Measurements from ENCODE around the gene ZNF385C. TPM values are rescaled to one million over a fixed set of nuclear protein-coding genes. Genes with fewer than 3 reads are reported as not detected.
A peak's percentile ranks its signal among the peaks of the same experiment; 100 is the strongest.
"Not testable (repeated sequence)": the region's sequence is repeated elsewhere in the genome, so short reads cannot be mapped to it uniquely, and the experiment has no call there.

The ZNF385C gene, protein sequence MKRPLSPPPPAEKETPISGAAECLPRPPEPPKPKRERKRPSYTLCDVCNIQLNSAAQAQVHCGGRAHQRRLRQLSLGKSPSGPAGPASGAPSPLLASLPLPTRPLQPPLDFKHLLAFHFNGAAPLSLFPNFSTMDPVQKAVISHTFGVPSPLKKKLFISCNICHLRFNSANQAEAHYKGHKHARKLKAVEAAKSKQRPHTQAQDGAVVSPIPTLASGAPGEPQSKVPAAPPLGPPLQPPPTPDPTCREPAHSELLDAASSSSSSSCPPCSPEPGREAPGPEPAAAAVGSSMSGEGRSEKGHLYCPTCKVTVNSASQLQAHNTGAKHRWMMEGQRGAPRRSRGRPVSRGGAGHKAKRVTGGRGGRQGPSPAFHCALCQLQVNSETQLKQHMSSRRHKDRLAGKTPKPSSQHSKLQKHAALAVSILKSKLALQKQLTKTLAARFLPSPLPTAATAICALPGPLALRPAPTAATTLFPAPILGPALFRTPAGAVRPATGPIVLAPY
- polyA plus RNA-seq = under 1 TPM; 0.12 to 0.24 TPM

DNA sequence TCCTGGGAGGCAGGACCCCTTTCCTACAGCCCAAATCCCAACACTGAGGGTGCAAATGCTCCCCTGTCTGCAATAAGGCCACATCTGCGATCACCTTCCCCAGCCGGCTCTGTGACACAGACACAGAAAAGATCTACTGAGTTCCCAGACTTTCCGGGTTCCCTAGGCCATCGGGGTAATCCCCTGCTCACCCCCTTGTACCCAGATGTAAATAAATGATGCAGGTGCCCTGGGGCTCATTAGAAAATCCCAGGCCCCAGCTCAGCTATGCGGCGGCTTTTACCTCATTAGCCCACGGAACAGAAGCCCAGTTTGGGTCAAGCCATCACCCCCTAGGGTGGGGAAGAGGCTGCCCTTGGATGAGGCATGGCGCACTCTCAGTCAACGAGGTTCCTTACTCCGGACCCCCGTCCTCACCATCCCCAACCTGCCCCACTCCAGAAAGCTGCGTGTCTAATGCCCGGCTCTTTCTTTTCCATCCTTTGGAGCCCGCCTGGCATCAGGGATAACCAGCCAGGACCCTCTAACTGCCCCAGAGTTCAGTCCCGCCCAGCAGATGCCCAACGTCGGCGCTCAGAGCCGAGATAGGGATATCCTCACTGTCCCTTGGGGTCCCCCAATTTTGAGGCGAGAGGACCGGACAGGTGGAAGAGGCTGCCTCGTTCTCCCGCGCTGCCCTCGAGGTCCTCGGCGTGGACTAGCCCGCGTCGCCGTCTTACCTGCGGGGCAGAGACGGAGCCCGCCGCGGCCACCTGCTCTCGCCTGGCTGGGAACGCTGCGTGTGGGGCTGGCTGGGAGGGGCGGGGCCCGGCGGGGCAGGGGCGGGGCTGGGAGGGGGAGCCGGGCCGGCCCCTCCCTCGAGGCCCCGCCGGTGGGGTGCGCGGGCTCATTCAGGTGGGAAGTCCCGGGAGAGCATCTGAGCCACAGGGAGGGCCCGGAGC is at the start of gene ZNF385C:
Gene ZNF385C, minus strand, starts transcription at position 783 of the 941 bp plus-strand sequence. CDS start 35,417 bp downstream, outside the sequence.
- H3K4me3 ChIP-seq (ENCODE audit: low read depth in 1 of 2, low read length in 2 of 2) = peak within 1 kb of the TSS; percentile 9 to 15
- peaks cover 0 to 4% of the 10 kb centered on the region in 2 donors for H3K27me3 ChIP-seq (ENCODE audit: control insufficient read depth in 1 of 2, insufficient read depth in 2 of 2, low read length in 2 of 2)
- 8% methylated on average over 50 to 52 of the region's 52 CpGs for WGBS, 2 donors
- H3K4me1 ChIP-seq (ENCODE audit: control insufficient read depth in 2 of 2, insufficient read depth in 2 of 2, low read length in 1 of 2) = peaks cover 4 to 8% of the 10 kb centered on the region in 2 donors
- no peaks in the 10 kb centered on the region for H3K9me3 ChIP-seq (ENCODE audit: control insufficient read depth in 2 of 2, insufficient read depth in 1 of 2, low read depth in 1 of 2, low read length in 1 of 2)
- H3K27ac ChIP-seq (ENCODE audit: low read depth in 2 of 2, low read length in 1 of 2) = no peak within 1 kb of the TSS
- H3K36me3 ChIP-seq (ENCODE audit: control insufficient read depth in 2 of 2, insufficient read depth in 2 of 2, low read length in 1 of 2) = no peaks in the 10 kb centered on the region

DNA sequence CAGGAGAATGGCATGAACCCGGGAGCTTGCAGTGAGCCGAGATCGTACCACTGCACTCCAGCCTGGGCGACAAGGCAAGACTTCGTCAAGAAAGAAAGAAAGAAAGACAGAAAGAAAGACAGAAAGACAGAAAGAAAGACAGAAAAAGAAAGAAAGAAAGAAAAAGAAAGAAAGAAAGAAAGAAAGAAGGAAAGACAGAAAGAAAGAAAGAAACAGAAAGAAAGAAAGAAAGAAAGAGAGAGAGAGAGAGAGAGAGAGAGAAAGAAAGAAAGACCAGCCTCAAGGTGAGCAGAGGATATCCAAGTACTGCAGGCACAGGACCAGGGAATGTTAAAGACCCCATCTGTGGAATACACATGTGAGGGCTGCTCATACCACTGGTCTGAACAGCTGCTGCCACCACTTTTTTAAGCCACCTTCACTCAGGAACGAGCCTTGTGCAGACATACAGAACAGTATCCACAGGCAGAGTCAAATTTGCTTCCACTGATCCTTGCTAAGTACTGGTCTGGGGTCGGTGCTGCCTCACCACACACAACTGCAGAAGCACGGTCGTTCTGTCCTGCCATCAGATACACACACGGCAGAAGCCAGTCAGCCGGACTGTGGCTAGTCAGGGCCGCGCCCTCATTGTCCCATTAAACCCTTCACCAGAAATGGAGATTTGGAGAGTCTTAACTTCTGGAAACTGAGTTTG is 48.8 kb upstream of the ZNF385C start:
- Histone ChIP-seq H3K4me3 (ENCODE audit: low read depth in 1 of 2, low read length in 2 of 2) (no peak overlapping the region), H3K27me3 (ENCODE audit: control insufficient read depth in 1 of 2, insufficient read depth in 2 of 2, low read length in 2 of 2) (no peaks in the 10 kb centered on the region), H3K9me3 (ENCODE audit: control insufficient read depth in 2 of 2, insufficient read depth in 1 of 2, low read depth in 1 of 2, low read length in 1 of 2) (no peaks in the 10 kb centered on the region), H3K27ac (ENCODE audit: low read depth in 2 of 2, low read length in 1 of 2) (no peak overlapping the region), H3K4me1 (ENCODE audit: control insufficient read depth in 2 of 2, insufficient read depth in 2 of 2, low read length in 1 of 2) (peaks cover 0 to 2% of the 10 kb centered on the region in 2 donors), H3K36me3 (ENCODE audit: control insufficient read depth in 2 of 2, insufficient read depth in 2 of 2, low read length in 1 of 2) (peaks cover 0 to 9% of the 10 kb centered on the region in 2 donors)
- WGBS, 2 donors = 87 to 89% methylated on average over 13 of the region's 13 CpGs

DNA sequence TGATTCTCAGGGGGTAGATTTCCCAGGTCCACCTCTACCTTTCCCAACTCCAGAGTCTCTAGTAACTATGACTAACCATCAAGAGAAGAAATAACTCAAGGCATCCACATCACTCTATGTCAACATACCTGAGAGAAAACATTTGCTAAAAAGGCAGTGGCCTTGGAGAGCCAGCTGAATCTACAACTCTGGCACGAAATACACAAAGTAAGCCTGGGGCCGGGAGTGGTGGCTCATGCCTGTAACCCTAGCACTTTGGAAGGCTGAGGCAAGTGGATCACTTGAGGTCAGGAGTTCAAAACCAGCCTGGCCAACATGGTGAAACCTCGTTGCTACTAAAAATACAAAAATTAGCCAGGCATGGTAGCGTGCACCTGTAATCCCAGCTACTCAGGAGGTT is 44.9 kb upstream of the ZNF385C start:
- not testable (repeated sequence) for H3K27me3 ChIP-seq (ENCODE audit: control insufficient read depth in 1 of 2, insufficient read depth in 2 of 2, low read length in 2 of 2); H3K4me3 ChIP-seq (ENCODE audit: low read depth in 1 of 2, low read length in 2 of 2); H3K4me1 ChIP-seq (ENCODE audit: control insufficient read depth in 2 of 2, insufficient read depth in 2 of 2, low read length in 1 of 2); H3K36me3 ChIP-seq (ENCODE audit: control insufficient read depth in 2 of 2, insufficient read depth in 2 of 2, low read length in 1 of 2); H3K9me3 ChIP-seq (ENCODE audit: control insufficient read depth in 2 of 2, insufficient read depth in 1 of 2, low read depth in 1 of 2, low read length in 1 of 2); H3K27ac ChIP-seq (ENCODE audit: low read depth in 2 of 2, low read length in 1 of 2)
- 76 to 84% methylated on average over 4 of the region's 4 CpGs for WGBS, 2 donors

DNA sequence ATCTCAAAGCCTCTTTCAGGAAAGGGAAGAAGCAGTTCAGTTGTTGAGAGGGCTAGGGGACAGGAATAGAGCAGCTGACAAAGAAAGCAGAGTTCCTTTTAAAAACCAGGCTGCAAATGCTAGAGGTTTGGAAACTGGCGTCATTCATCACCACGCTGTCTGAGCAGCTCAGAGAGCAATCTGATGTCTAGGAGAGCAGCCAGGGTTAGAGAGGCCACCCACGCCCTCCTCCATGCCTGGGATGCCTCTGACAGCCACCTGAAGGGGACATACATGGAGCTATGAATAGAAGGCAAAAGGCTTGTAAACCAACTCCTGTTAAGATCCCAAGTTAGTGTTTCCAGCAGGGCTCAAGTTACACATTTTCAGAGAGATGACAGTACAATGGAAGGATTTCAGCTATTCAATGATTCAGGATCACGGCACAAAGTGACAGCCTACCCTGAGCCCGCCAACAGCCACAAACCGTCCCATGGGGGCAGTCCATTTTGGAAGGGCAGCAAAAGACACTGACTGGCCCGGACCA is 44.2 kb upstream of the ZNF385C start:
- H3K27ac ChIP-seq (ENCODE audit: low read depth in 2 of 2, low read length in 1 of 2) = no peak overlapping the region
- peaks cover 3 to 10% of the 10 kb centered on the region in 2 donors for H3K36me3 ChIP-seq (ENCODE audit: control insufficient read depth in 2 of 2, insufficient read depth in 2 of 2, low read length in 1 of 2)
- no peaks in the 10 kb centered on the region for H3K9me3 ChIP-seq (ENCODE audit: control insufficient read depth in 2 of 2, insufficient read depth in 1 of 2, low read depth in 1 of 2, low read length in 1 of 2)
- WGBS, 2 donors = 81 to 85% methylated on average over 7 of the region's 7 CpGs
- H3K4me1 ChIP-seq (ENCODE audit: control insufficient read depth in 2 of 2, insufficient read depth in 2 of 2, low read length in 1 of 2) = peaks cover 3 to 8% of the 10 kb centered on the region in 2 donors
- no peaks in the 10 kb centered on the region for H3K27me3 ChIP-seq (ENCODE audit: control insufficient read depth in 1 of 2, insufficient read depth in 2 of 2, low read length in 2 of 2)
- H3K4me3 ChIP-seq (ENCODE audit: low read depth in 1 of 2, low read length in 2 of 2) = no peak overlapping the region

DNA sequence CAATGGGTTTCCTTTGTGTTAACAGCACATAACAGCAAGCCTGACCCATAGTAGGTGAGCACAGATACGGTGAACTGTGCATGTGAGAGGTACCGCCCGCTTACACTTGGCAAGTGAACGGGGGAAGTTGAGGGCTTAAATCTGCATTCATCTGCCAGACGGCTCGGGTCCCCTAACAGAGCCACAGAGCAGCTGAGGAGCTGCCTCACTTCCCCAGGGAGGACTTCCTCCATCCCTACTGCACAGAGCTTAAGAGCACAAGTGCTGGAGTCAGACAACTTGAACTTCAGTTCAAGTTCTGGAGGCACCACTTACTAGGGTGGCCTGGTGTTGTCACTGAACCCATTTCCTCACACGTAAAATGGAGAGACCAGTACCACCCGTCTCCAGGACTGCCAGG is 43.1 kb upstream of the ZNF385C start:
- Histone ChIP-seq H3K27me3 (ENCODE audit: control insufficient read depth in 1 of 2, insufficient read depth in 2 of 2, low read length in 2 of 2) (no peaks in the 10 kb centered on the region), H3K4me1 (ENCODE audit: control insufficient read depth in 2 of 2, insufficient read depth in 2 of 2, low read length in 1 of 2) (peaks cover 3 to 8% of the 10 kb centered on the region in 2 donors), H3K36me3 (ENCODE audit: control insufficient read depth in 2 of 2, insufficient read depth in 2 of 2, low read length in 1 of 2) (peaks cover 3 to 7% of the 10 kb centered on the region in 2 donors), H3K4me3 (ENCODE audit: low read depth in 1 of 2, low read length in 2 of 2) (no peak overlapping the region), H3K27ac (ENCODE audit: low read depth in 2 of 2, low read length in 1 of 2) (no peak overlapping the region), H3K9me3 (ENCODE audit: control insufficient read depth in 2 of 2, insufficient read depth in 1 of 2, low read depth in 1 of 2, low read length in 1 of 2) (no peaks in the 10 kb centered on the region)
- WGBS, 2 donors = 79 to 83% methylated on average over 8 of the region's 8 CpGs

DNA sequence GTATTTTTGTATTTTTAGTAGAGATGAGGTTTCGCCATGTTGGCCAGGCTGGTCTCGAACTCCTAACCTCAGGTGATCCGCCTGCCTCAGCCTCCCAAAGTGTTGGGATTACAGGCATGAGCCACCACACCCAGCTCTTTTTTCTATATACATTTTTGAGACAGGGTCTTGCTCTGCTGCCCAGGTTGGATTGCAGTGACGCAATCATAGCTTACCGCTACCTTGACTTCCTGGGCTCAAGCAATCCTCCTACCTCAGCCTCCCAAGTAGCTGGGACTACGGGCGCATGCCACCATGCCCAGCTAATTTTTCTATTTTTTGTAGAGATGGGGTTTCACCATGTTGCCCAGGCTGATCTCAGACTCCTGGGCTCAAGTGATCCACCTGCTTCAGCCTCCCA is 42.4 kb upstream of the ZNF385C start:
- H3K27me3 ChIP-seq (ENCODE audit: control insufficient read depth in 1 of 2, insufficient read depth in 2 of 2, low read length in 2 of 2); H3K36me3 ChIP-seq (ENCODE audit: control insufficient read depth in 2 of 2, insufficient read depth in 2 of 2, low read length in 1 of 2); H3K4me1 ChIP-seq (ENCODE audit: control insufficient read depth in 2 of 2, insufficient read depth in 2 of 2, low read length in 1 of 2); H3K27ac ChIP-seq (ENCODE audit: low read depth in 2 of 2, low read length in 1 of 2); H3K4me3 ChIP-seq (ENCODE audit: low read depth in 1 of 2, low read length in 2 of 2); H3K9me3 ChIP-seq (ENCODE audit: control insufficient read depth in 2 of 2, insufficient read depth in 1 of 2, low read depth in 1 of 2, low read length in 1 of 2): not testable (repeated sequence)
- WGBS, 2 donors = 96 to 99% methylated on average over 7 of the region's 7 CpGs

DNA sequence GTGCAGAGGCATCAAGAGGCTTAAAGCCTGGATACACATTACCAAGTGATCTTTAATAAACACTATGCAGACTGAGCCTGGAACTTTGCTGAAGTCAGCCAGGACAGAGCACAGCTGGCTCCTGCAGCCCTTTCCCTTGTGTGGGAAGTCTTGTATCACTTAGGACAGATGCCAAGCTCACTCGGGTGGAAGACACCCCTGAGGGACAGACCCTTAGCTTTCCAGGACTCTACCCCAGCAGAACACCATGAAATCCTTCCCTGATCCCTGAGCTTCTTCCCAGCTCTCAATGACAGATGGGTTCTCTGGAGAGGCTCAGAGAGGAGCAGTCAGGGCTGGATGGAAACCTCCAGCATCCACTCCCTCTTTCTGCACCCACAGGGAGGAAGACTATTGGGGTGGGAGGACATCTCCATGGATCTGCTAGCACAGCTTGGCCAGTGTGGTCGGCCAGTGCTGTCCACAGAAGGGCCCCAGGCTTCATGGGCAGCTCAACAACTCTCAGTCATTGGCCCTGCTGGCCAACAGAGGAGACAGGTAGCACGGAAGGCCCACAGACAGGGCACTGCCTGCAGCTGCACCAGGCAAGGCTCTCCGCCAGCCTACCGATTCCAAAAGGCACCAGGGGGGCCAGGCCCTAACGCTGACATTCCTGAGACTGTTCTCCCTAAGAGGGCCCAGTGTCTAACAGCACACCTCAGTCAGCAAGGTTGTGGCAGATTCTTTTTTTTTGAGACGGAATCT is 40.6 kb upstream of the ZNF385C start:
- Histone ChIP-seq H3K4me3 (ENCODE audit: low read depth in 1 of 2, low read length in 2 of 2) (no peak overlapping the region), H3K27ac (ENCODE audit: low read depth in 2 of 2, low read length in 1 of 2) (no peak overlapping the region), H3K27me3 (ENCODE audit: control insufficient read depth in 1 of 2, insufficient read depth in 2 of 2, low read length in 2 of 2) (no peaks in the 10 kb centered on the region), H3K36me3 (ENCODE audit: control insufficient read depth in 2 of 2, insufficient read depth in 2 of 2, low read length in 1 of 2) (peaks cover 3% of the 10 kb centered on the region in 2 donors), H3K9me3 (ENCODE audit: control insufficient read depth in 2 of 2, insufficient read depth in 1 of 2, low read depth in 1 of 2, low read length in 1 of 2) (no peaks in the 10 kb centered on the region), H3K4me1 (ENCODE audit: control insufficient read depth in 2 of 2, insufficient read depth in 2 of 2, low read length in 1 of 2) (peaks cover 3 to 10% of the 10 kb centered on the region in 2 donors)
- 65 to 73% methylated on average over 7 of the region's 7 CpGs for WGBS, 2 donors

DNA sequence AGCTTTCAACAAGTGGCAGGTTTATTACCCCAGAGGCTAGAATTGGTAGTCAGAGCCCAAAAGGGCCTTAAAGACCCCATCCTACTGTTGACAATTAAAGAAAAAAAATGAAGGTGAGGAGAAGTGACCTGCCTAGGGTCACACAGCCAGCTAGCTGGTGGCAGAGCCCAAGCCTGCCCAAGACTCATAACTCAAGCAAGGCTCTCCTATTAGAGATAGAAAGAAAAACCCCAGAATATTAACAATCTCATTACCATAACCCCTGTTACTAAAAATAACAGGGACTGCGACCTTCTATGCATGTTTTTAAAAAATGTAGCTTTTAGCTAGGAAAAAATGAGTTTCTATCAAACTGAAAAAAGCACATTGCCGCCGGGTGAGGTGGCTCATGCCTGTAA is 38.4 kb upstream of the ZNF385C start:
- Histone ChIP-seq H3K4me1 (ENCODE audit: control insufficient read depth in 2 of 2, insufficient read depth in 2 of 2, low read length in 1 of 2) (peaks cover 3 to 19% of the 10 kb centered on the region in 2 donors), H3K9me3 (ENCODE audit: control insufficient read depth in 2 of 2, insufficient read depth in 1 of 2, low read depth in 1 of 2, low read length in 1 of 2) (no peaks in the 10 kb centered on the region), H3K36me3 (ENCODE audit: control insufficient read depth in 2 of 2, insufficient read depth in 2 of 2, low read length in 1 of 2) (peaks cover 3% of the 10 kb centered on the region in 2 donors), H3K4me3 (ENCODE audit: low read depth in 1 of 2, low read length in 2 of 2) (no peak overlapping the region), H3K27ac (ENCODE audit: low read depth in 2 of 2, low read length in 1 of 2) (no peak overlapping the region), H3K27me3 (ENCODE audit: control insufficient read depth in 1 of 2, insufficient read depth in 2 of 2, low read length in 2 of 2) (no peaks in the 10 kb centered on the region)
- WGBS, 2 donors = 71 to 82% methylated on average over 3 of the region's 3 CpGs

All from esophagus (tissue), 2 donors.